Fibroblast of lung (primary cell): ENCODE measurements around the gene PDE3A. TPM values are rescaled to one million over a fixed set of nuclear protein-coding genes. Genes with fewer than 3 reads are reported as not detected.

ENCODE experiments used
- DNase-seq, 2 donors: peaks; one replicate each; pipeline versions ENCODE4 v3.0.0 to v3.0.0-alpha.2; 2010; ENCODE audit warnings: low read depth in 2 of 2
- H2AFZ ChIP-seq: 2 replicates; pipeline ENCODE4 v1.5.1; 2012; ENCODE audit warnings: low read length, control low read depth, inconsistent platforms
- H3K27ac ChIP-seq: 2 replicates; pipeline ENCODE4 v1.5.1; 2011; ENCODE audit warnings: low read length, control low read depth; ENCODE audit not compliant: insufficient read depth
- H3K27me3 ChIP-seq: 2 replicates; pipeline ENCODE4 v1.5.1; 2011; ENCODE audit warnings: mild to moderate bottlenecking, low read length; ENCODE audit not compliant: control insufficient read depth, insufficient read depth
- H3K36me3 ChIP-seq: 2 replicates; pipeline ENCODE4 v1.5.1; 2011; ENCODE audit warnings: low read length; ENCODE audit not compliant: control insufficient read depth, insufficient read depth
- H3K4me1 ChIP-seq: 2 replicates; pipeline ENCODE4 v1.5.1; 2011; ENCODE audit warnings: low read length; ENCODE audit not compliant: control insufficient read depth, insufficient read depth; ENCODE audit errors: extremely low read depth
- H3K4me2 ChIP-seq: 2 replicates; pipeline ENCODE4 v1.5.1; 2011; ENCODE audit warnings: low read length, control low read depth; ENCODE audit not compliant: insufficient read depth; ENCODE audit errors: extremely low read depth
- H3K4me3 ChIP-seq, 4 experiments: fragments of 200-600 bp in 1 of 4; sonication (generic) in 1 of 4; replicated peaks in 1 of 4; 2 replicates each; pipeline ENCODE4 v1.5.1; 2011 to 2016; ENCODE audit warnings: low read length in 4 of 4, low read depth in 3 of 4, mild to moderate bottlenecking in 3 of 4, control low read depth in 2 of 4, inconsistent platforms in 1 of 4, mixed read lengths in 1 of 4; ENCODE audit not compliant: insufficient read depth in 1 of 4; ENCODE audit errors: control extremely low read depth in 1 of 4
- H3K79me2 ChIP-seq: 2 replicates; pipeline ENCODE4 v1.5.1; 2012; ENCODE audit warnings: mild to moderate bottlenecking, low read length, inconsistent platforms; ENCODE audit not compliant: control insufficient read depth, insufficient read depth
- H3K9ac ChIP-seq: 2 replicates; pipeline ENCODE4 v1.5.1; 2011; ENCODE audit warnings: mild to moderate bottlenecking, low read length, control low read depth; ENCODE audit not compliant: insufficient read depth
- H3K9me3 ChIP-seq: 2 replicates; pipeline ENCODE4 v1.5.1; 2012; ENCODE audit warnings: low read depth, low read length; ENCODE audit not compliant: control insufficient read depth, insufficient read depth
- H4K20me1 ChIP-seq: 2 replicates; pipeline ENCODE4 v1.5.1; 2011; ENCODE audit warnings: low read length; ENCODE audit not compliant: control insufficient read depth, insufficient read depth; ENCODE audit errors: extremely low read depth
- CTCF ChIP-seq, 2 donors: IDR thresholded peaks in 1 of 2; conservative IDR thresholded peaks in 1 of 2; 1 replicate in 1 of 2; 2 replicates in 1 of 2; pipeline ENCODE4 v1.5.1; 2011 to 2012; ENCODE audit warnings: low read length in 2 of 2, control low read depth in 1 of 2, inconsistent platforms in 1 of 2, low read depth in 1 of 2, mild to moderate bottlenecking in 1 of 2
- EZH2 ChIP-seq: IDR thresholded peaks from 2 replicates; pipeline ENCODE4 v1.5.1; 2012; ENCODE audit warnings: low read length, control low read depth, mild to moderate bottlenecking; ENCODE audit errors: missing control alignments
- polyA plus RNA-seq, 2 donors: library from polyadenylated mRNA; depleted of rRNA in 1 of 2; stranded (reverse) in 1 of 2; unstranded in 1 of 2; fragments of >200 nt; gene quantifications; 2 replicates each; pipeline ENCODE4 v1.2.1, GENCODE V29; 2011 to 2012; ENCODE audit warnings: missing spikeins in 1 of 2
- total RNA-seq: library from RNA; depleted of rRNA; stranded (reverse); fragments of >200 nt; gene quantifications from 2 replicates; pipeline ENCODE4 v1.2.1, GENCODE V29; 2014

Gene PDE3A
- total and polyA plus RNA-seq, 2 donors (not counting 1 experiment from before 2014, with no cell fraction given): 0.17 to 2.7 TPM

GRCh38 chr12:20477672-20478071, 109.3 kb downstream of the PDE3A start:
- TF ChIP-seq EZH2: no peak
- TF ChIP-seq CTCF (conservative IDR thresholded peaks at IDR 0.05 in 1 of 2, IDR thresholded peaks at IDR 0.05 in 1 of 2; ENCODE audit: low read depth in 1 of 2, low read length in 2 of 2): no peak
- Histone ChIP-seq H3K27me3 (no peaks in the 10 kb centered on the region), H3K27ac (no peak overlapping the region), H3K4me2 (peak overlapping the region; percentile 40), H3K9ac (no peak overlapping the region), H3K79me2 (no peaks in the 10 kb centered on the region), H2AFZ (peak overlapping the region; percentile 53), H3K4me1 (no peaks in the 10 kb centered on the region), H3K4me3 (no peak overlapping the region), H4K20me1 (no peaks in the 10 kb centered on the region), H3K36me3 (no peaks in the 10 kb centered on the region), H3K9me3 (no peaks in the 10 kb centered on the region)
- DNase-seq: peak; percentile 35 to 56

GRCh38 chr12:20482491-20483054, 114.2 kb downstream of the PDE3A start:
- peak in 1 of 2 donors; percentile 28 for DNase-seq
- no peak overlapping the region for H3K4me2 ChIP-seq
- no peaks in the 10 kb centered on the region for H3K36me3 ChIP-seq
- H3K9me3 ChIP-seq: no peaks in the 10 kb centered on the region
- no peak overlapping the region for H2AFZ ChIP-seq
- H3K27ac ChIP-seq: no peak overlapping the region
- no peak overlapping the region for H3K4me3 ChIP-seq
- peaks cover 3% of the 10 kb centered on the region for H3K4me1 ChIP-seq
- H3K9ac ChIP-seq: no peak overlapping the region
- H3K27me3 ChIP-seq: no peaks in the 10 kb centered on the region
- no peaks in the 10 kb centered on the region for H4K20me1 ChIP-seq
- TF ChIP-seq EZH2 (no peak), CTCF (conservative IDR thresholded peaks at IDR 0.05 in 1 of 2, IDR thresholded peaks at IDR 0.05 in 1 of 2; ENCODE audit: low read depth in 1 of 2, low read length in 2 of 2) (no peak)
- H3K79me2 ChIP-seq: no peaks in the 10 kb centered on the region

- DNase-seq: peak in 1 of 2 donors; percentile 57
- H3K27me3 ChIP-seq: no peaks in the 10 kb centered on the region
- peaks cover 3% of the 10 kb centered on the region for H3K4me1 ChIP-seq
- TF ChIP-seq EZH2 (no peak), CTCF (conservative IDR thresholded peaks at IDR 0.05 in 1 of 2, IDR thresholded peaks at IDR 0.05 in 1 of 2; ENCODE audit: low read depth in 1 of 2, low read length in 2 of 2) (no peak)
- no peaks in the 10 kb centered on the region for H3K79me2 ChIP-seq
- H3K27ac ChIP-seq: no peak overlapping the region
- H3K36me3 ChIP-seq: no peaks in the 10 kb centered on the region
- no peak overlapping the region for H3K4me2 ChIP-seq
- H3K4me3 ChIP-seq: no peak overlapping the region
- no peak overlapping the region for H3K9ac ChIP-seq
- H4K20me1 ChIP-seq: no peaks in the 10 kb centered on the region
- H3K9me3 ChIP-seq: no peaks in the 10 kb centered on the region
- H2AFZ ChIP-seq: no peak overlapping the region
Observed at GRCh38 chr12:20483776-20484175, 115.4 kb downstream of the PDE3A start.
